Measurements from ENCODE around the gene PML.
A peak's percentile ranks its signal among the peaks of the same experiment; 100 is the strongest.

The PML gene

DNA sequence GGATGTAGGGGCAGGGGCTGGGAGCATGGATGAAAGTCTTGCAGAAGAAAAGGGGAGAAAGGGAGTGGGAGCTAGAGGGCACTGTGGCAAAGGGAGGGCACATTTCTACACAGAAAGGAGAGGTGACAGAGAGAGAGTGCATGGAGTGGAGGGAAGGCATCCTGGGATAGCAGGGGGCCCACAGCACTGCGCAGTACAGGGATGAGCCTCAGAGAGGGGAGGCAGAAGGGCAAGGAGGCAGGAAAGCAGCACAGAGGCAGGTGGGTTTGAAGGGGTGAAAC is 7.8 kb upstream of the PML start:
- DNase-seq, result no peak

DNA sequence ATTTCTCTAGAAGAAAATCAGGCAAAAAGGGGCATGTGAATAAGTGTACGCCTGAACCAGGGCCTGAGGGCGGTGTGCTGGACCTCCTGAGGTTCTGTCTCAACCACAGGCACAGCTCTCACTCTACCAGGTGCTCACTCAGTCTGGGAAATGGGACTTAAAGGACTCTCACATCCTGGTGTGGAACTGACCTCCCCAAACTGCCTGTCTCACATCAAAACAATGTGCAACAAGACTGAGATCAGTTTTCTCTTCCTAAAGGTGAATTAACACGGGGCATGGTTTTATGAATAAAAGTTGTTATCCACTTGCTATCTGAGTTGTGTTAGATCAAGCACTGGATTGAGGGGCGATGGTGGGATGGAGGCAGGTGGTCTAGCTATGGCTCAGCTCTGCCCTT is 7.3 kb upstream of the PML start:
- no peak for DNase-seq

- DNase-seq, result no peak
Observed at GRCh38 chr15:73987681-73988444, 6.7 kb upstream of the PML start.

DNA sequence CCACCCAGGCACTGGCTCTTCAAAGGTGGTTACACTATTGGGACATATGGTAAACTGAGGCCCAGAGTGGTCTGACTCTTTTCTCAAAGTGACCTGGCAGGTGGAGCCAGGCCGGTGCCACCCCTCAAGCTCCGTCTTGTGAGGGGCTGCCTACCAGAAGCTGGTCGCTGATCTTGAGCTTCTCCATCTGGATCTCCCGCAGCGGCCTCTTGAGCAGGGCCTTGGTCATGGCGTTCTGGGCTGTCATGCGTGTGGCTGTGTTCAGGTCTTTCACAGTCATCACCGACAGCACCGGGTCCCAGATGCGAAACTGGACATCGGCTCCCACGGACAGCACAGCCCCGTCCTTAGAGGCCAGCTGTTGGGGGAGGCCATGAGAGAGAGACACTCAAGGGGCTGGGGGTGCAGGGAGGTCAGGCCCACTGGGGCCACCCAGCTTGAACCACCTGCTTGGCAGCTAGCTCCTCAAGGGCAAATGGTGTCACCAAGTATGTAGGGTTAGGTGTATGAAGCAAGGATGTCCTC is 6.0 kb upstream of the PML start:
- no peak for DNase-seq

- DNase-seq, result no peak
Observed at GRCh38 chr15:73989001-73989798, 5.3 kb upstream of the PML start.

DNA sequence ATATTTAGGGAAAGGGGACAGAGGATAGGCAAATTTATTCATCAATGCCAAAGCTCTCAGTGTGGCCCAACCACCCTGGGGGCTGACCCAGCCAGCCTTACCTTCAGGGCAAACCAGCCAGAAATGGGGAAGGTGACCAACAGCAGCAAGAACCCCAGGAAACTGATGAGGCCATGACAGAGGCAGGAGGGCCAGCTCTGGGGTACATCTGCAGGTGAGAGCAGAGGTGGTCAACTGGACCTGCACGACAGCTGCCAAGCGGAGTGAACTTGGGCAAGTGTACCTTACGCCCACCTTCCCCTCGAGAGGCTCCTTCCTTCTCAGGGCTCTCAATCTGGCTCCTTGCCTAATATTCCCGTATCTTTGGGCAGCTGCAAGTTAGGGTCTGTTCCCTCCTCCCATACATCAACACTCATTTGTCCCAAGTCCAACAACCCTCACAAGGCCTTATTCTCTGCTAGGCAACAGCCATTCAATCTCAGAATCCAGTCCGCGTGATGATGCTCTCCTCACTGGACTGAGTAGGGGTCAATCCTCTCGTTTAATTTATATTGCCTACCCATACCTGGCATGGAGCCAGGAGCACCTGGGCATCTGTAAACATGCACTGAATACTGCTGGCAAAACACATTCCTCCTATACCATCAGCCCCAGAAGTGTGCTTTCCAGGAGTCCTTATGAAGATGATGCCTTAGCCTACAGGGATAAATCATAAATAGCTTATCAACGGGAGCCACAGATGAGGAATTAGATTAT is 4.1 kb upstream of the PML start:
- DNase-seq, result no peak

DNA sequence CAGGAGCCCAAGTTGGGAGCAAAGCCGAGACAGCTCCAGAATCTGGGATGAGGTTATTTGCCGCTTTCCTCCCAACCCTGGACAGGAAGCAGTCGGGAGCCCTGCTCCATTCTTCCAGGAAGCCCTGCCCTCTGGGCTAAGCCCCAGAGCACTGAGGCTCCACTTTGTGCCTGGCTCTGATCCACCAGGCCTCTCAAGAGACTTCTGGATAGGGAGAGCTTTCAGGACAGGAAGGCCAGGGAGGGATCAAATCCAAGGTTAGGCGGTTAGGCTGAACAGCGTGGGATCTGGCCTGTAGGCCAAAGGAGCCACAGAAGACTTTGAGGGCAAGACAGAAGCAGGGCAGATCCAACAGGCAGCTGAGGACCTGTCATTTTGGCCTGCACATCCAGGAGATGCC is 3.3 kb upstream of the PML start:
- no peak for DNase-seq

DNA sequence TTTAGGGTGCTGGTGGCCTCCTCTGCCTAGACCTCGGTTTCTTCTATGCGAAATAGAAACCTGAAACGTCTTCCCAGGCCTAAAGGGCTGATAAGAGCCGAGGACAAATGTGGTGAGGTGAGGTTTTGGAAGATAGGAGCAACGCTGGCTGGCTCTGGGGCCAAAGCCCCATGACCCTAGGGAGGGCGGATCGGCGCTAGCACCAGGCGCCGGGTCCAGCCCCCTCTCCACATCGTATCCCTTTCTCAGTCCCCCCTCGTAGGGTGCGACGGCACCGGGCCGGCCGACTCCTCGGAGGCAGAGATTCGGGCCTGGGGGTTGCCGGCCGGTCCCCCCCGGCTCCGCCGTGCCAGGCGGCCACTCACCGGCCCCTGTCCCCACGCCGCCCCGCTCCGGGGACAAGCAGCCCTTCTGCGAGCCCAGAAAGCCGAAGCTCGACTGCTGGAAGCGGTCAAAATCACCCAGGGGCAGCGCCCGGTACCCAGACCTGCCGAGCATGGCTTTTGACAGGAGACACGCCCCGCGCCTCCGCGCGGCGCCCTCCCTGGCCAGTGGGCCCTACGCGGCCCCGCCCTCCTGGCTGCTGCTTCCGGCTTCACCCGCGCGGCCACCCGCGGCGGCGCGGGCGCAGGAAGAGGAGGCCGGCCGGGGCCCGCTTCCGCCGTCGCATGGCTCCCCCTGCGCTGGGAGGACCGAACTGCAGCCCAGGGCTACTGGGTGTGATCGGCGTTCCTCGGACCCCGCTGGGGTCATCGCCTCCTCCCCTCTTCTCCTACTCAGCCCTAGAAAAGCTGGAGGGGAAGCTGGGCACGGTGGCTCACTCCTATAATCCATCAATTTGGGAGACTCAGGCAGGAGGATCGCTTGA is 2.6 kb upstream of the PML start, which contains the start of gene STOML1:
TSS of gene STOML1 (minus strand) at position 570 of the 868 bp plus-strand sequence. CDS start at position 498, 72 bp downstream.
- DNase-seq, result peak; percentile 75

- no peak for DNase-seq
Observed at GRCh38 chr15:73992594-73992898, 2.0 kb upstream of the PML start.

GRCh38 chr15:73993211-73993994 is 1.1 kb upstream of the PML start:
- no peak for DNase-seq

DNA sequence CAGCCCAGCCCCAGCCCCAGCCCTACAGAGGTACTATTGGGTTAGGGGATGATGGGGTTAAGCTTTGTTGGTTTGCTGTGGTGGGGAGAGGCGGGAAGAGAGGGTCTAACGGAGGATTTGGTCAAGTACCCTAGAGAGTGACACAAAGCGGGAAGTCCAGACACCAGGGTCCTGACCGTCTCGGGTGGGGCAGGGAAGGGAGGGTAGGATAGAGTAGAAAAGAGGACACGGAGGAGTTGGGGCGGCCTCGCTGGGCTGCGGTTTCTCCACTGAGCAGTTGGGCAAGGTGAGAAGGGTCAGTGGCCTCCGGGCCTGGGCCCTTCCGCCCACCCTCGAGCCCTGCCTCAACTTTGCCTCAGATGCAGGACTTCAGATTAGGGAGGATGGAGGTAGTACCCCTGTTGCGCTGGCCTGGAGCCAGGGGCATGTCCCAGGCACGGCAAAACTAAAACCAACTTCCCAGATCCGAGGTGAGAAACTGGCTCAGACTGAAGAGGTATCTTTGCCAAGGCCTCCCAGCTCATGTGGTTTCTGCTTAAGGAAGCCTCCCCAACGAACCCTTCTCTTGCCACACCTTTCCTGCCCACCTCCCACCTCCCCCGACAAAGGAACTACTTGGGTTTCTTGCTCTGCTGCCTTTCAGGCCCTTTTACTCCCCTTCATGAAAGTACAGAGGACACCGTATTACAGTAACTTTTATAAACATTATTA is 551 bp downstream of the PML start:
- no peak for DNase-seq

- no peak for DNase-seq
Observed at GRCh38 chr15:73996267-73996666, 1.8 kb downstream of the PML start.

GRCh38 chr15:73996939-73997338 is 2.4 kb downstream of the PML start:
- DNase-seq, result no peak

DNA sequence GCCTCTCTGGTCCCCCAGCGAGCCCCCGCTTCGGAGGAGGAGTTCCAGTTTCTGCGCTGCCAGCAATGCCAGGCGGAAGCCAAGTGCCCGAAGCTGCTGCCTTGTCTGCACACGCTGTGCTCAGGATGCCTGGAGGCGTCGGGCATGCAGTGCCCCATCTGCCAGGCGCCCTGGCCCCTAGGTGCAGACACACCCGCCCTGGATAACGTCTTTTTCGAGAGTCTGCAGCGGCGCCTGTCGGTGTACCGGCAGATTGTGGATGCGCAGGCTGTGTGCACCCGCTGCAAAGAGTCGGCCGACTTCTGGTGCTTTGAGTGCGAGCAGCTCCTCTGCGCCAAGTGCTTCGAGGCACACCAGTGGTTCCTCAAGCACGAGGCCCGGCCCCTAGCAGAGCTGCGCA is 3.5 kb downstream of the PML start:
- no peak for DNase-seq

GRCh38 chr15:74006774-74007639 is 12.5 kb downstream of the PML start:
- no peak for DNase-seq

- DNase-seq, result no peak
Observed at GRCh38 chr15:74007820-74008371, 13.4 kb downstream of the PML start.

GRCh38 chr15:74008901-74009300 is 14.4 kb downstream of the PML start:
- no peak for DNase-seq

- DNase-seq, result no peak
Observed at GRCh38 chr15:74010929-74011540, 16.5 kb downstream of the PML start.

- no peak for DNase-seq
Observed at GRCh38 chr15:74011610-74012009, 17.1 kb downstream of the PML start.

All from NCI-H748 treated with DMSO at 0.1 percent for 48 hours (cell line).